ENCODE measurements around the gene PRCD. TPM values are rescaled to one million over a fixed set of nuclear protein-coding genes. Genes with fewer than 3 reads are reported as not detected.
"Not testable (repeated sequence)": the region's sequence is repeated elsewhere in the genome, so short reads cannot be mapped to it uniquely, and the experiment has no call there.

Gene PRCD
- total RNA-seq, 2 donors from 2014 or later, result 0.52 to 4.6 TPM

DNA sequence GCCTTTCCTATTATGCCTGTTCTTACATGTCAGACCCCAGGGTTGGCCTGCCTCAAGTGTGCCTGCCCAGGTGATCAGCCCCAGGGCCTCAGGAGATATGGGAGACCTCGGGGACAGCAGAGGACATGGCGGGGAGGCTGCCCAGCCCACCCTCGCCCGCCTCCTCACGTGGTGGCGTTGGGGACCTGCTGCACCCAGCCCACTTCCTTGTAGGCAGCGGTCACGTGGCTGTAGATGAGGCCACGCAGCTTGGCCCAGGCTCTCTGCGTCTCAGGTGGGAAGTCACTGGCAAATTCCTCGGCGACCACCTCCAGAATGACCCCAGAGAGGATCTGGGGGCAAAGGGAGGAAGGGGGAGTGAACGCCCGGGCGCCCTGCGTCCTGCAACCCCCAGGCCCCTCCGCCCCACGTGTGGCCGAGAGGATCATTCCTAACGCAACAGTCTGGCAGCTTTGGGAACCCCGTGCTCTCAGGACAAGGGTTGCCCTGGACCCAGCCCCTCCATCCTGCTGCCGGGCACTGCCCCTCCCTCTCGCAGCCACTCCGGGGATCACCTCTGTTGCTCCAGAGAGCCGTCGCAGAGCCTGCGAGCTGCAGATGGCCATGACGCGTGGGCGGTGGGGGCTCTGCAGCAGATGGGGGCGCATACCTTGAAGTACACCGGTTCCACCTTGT lies 8.9 kb upstream of the PRCD start:
- Histone ChIP-seq H3K36me3 (replicated peaks in 1 of 2; ENCODE audit: insufficient read depth in 1 of 2, low read depth in 2 of 2) (no peaks in the 10 kb centered on the region), H3K4me3 (no peak overlapping the region), H3K27me3 (no peaks in the 10 kb centered on the region), H3K4me1 (peaks cover 5% of the 10 kb centered on the region), H3K27ac (peak overlapping the region; percentile 22 to 78 (median 64)), H3K9me3 (no peaks in the 10 kb centered on the region)
- DNase-seq (no peak), ATAC-seq (no peak)
- 75 to 79% methylated on average over 12 to 31 of the region's 32 CpGs for WGBS, 2 donors
- intact Hi-C loops (cut with DNase I), result no loop called here
- TF ChIP-seq, protein P1, sequence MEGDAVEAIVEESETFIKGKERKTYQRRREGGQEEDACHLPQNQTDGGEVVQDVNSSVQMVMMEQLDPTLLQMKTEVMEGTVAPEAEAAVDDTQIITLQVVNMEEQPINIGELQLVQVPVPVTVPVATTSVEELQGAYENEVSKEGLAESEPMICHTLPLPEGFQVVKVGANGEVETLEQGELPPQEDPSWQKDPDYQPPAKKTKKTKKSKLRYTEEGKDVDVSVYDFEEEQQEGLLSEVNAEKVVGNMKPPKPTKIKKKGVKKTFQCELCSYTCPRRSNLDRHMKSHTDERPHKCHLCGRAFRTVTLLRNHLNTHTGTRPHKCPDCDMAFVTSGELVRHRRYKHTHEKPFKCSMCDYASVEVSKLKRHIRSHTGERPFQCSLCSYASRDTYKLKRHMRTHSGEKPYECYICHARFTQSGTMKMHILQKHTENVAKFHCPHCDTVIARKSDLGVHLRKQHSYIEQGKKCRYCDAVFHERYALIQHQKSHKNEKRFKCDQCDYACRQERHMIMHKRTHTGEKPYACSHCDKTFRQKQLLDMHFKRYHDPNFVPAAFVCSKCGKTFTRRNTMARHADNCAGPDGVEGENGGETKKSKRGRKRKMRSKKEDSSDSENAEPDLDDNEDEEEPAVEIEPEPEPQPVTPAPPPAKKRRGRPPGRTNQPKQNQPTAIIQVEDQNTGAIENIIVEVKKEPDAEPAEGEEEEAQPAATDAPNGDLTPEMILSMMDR (IDR thresholded peaks at IDR 0.05), result no peak

GRCh38 chr17:76531486-76532038 lies 8.3 kb upstream of the PRCD start:
- Histone ChIP-seq H3K4me3 (no peak overlapping the region), H3K36me3 (replicated peaks in 1 of 2; ENCODE audit: insufficient read depth in 1 of 2, low read depth in 2 of 2) (no peaks in the 10 kb centered on the region), H3K27ac (peak overlapping the region in 2 of 4 donors; percentile 24 to 76), H3K4me1 (peaks cover 5% of the 10 kb centered on the region), H3K27me3 (no peaks in the 10 kb centered on the region), H3K9me3 (no peaks in the 10 kb centered on the region)
- DNase-seq, result no peak
- intact Hi-C loops (cut with DNase I), result no loop called here
- no peak for ATAC-seq
- TF ChIP-seq POLR2A (IDR thresholded peaks at IDR 0.05), result no peak
- TF ChIP-seq, protein P1 (IDR thresholded peaks at IDR 0.05), result no peak
- WGBS, 2 donors, result 77 to 85% methylated on average over 17 to 18 of the region's 18 CpGs

DNA sequence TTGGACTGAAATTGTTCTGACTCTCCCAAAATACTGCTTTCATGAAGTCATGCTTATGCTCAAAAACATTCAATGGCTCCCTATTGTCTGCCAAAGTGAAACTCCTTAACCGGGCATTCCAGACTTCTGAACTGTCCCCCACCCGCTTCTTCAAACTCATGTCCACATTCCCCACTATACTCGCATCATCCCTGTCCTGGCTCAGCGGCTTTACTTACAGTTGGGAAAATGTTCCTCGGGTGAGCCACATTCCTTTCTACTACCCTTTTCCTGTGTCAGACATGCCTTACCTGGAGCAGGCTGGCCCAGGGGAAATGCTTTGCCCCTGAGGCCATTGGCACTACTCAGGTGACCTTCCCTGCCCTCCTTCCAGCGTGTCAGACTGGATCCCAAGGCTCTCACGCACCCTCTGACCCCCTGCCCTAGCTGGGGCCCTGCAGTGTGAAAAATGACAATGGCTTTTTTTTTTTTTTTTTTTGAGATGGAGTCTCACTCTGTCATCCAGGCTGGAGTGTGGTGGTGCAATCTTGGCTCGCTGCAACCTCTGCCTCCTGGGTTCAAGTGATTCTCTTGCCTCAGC lies 7.7 kb upstream of the PRCD start:
- Histone ChIP-seq H3K27me3 (no peaks in the 10 kb centered on the region), H3K27ac (peak overlapping the region in 1 of 4 donors; percentile 24), H3K4me3 (no peak overlapping the region), H3K9me3 (no peaks in the 10 kb centered on the region), H3K4me1 (peaks cover 9% of the 10 kb centered on the region), H3K36me3 (replicated peaks in 1 of 2; ENCODE audit: insufficient read depth in 1 of 2, low read depth in 2 of 2) (no peaks in the 10 kb centered on the region)
- 74 to 83% methylated on average over 8 of the region's 8 CpGs for WGBS, 2 donors
- DNase-seq (no peak), ATAC-seq (no peak)
- TF ChIP-seq, protein P1 (IDR thresholded peaks at IDR 0.05), result no peak
- no peak for TF ChIP-seq POLR2A (IDR thresholded peaks at IDR 0.05)
- intact Hi-C loops (cut with DNase I), result no loop called here

GRCh38 chr17:76533640-76534359 lies 6.0 kb upstream of the PRCD start:
- Histone ChIP-seq H3K4me1 (peaks cover 20% of the 10 kb centered on the region), H3K27me3 (peaks cover 0 to 10% of the 10 kb centered on the region in 2 donors)
- intact Hi-C loops (cut with DNase I); H3K36me3 ChIP-seq (replicated peaks in 1 of 2; ENCODE audit: insufficient read depth in 1 of 2, low read depth in 2 of 2); ATAC-seq; H3K9me3 ChIP-seq; DNase-seq; H3K4me3 ChIP-seq; H3K27ac ChIP-seq: not testable (repeated sequence)
- 89 to 96% methylated on average over 9 of the region's 9 CpGs for WGBS, 2 donors
